ENCODE results near the gene SLC35G4. TPM values are rescaled to one million over a fixed set of nuclear protein-coding genes. Genes with fewer than 3 reads are reported as not detected.
"Not testable (repeated sequence)": the region's sequence is repeated elsewhere in the genome, so short reads cannot be mapped to it uniquely, and the experiment has no call there.

Gene SLC35G4
- not detected for total RNA-seq

- H3K36me3 ChIP-seq, result not testable (repeated sequence)
- 94% methylated on average over 3 of the region's 9 CpGs; no CpG with 5 or more reads in 1 of the 2 donors for WGBS, 2 donors (ENCODE audit: low coverage in 1 of 2)
Measured at GRCh38 chr18:11609488-11609887, at the start of gene SLC35G4. Gene SLC35G4 (plus strand): TSS chr18:11609596. CDS start chr18:11609596, 0 bp downstream.

GRCh38 chr18:11561293-11561692 lies 48.1 kb upstream of the SLC35G4 start:
- Histone ChIP-seq H3K27me3 (peaks cover 9% of the 10 kb centered on the region), H3K9me3 (no peaks in the 10 kb centered on the region), H3K27ac (no peak overlapping the region), H3K4me1 (no peaks in the 10 kb centered on the region), H3K4me3 (no peak overlapping the region), H3K36me3 (no peaks in the 10 kb centered on the region)
- ATAC-seq, result no peak
- 71 to 77% methylated on average over 4 of the region's 4 CpGs for WGBS, 2 donors (ENCODE audit: low coverage in 1 of 2)
- TF ChIP-seq POLR2AphosphoS5 (IDR thresholded peaks at IDR 0.05), result no peak
- TF ChIP-seq, protein P1, sequence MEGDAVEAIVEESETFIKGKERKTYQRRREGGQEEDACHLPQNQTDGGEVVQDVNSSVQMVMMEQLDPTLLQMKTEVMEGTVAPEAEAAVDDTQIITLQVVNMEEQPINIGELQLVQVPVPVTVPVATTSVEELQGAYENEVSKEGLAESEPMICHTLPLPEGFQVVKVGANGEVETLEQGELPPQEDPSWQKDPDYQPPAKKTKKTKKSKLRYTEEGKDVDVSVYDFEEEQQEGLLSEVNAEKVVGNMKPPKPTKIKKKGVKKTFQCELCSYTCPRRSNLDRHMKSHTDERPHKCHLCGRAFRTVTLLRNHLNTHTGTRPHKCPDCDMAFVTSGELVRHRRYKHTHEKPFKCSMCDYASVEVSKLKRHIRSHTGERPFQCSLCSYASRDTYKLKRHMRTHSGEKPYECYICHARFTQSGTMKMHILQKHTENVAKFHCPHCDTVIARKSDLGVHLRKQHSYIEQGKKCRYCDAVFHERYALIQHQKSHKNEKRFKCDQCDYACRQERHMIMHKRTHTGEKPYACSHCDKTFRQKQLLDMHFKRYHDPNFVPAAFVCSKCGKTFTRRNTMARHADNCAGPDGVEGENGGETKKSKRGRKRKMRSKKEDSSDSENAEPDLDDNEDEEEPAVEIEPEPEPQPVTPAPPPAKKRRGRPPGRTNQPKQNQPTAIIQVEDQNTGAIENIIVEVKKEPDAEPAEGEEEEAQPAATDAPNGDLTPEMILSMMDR (IDR thresholded peaks at IDR 0.05), result no peak
- TF ChIP-seq EP300 (IDR thresholded peaks at IDR 0.05), result no peak
- TF ChIP-seq POLR2A (IDR thresholded peaks at IDR 0.05), result no peak

More at GRCh38 chr18:11609488-11609887, at the start of gene SLC35G4:
- ATAC-seq, H3K4me1 ChIP-seq, H3K27me3 ChIP-seq, H3K4me3 ChIP-seq, H3K27ac ChIP-seq: not testable (repeated sequence)
- peaks cover 0 to 12% (median 0%) of the 10 kb centered on the region in 3 donors for H3K9me3 ChIP-seq

DNA sequence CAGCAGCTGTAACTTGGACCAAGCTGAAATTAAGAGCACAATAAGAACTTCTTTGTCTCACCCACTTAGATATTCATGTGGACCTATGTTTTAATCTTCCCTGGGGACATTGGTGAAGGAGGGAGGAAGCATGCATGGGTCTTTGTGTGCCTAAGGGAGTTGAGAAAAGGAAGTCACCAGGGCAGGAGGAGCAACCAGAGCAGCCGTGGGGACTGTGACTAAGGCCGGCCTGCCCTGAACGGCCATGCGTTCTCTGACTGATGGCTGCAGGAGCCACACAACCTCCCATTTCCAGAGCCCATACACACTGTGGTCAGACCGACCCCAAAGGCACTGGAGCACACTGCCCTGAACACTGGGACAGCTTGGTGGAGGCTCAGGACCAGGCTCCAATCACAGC lies 43.7 kb upstream of the SLC35G4 start:
- H3K36me3 ChIP-seq, result no peaks in the 10 kb centered on the region
- no peak overlapping the region for H3K27ac ChIP-seq
- H3K4me1 ChIP-seq, result no peaks in the 10 kb centered on the region
- H3K27me3 ChIP-seq, result peaks cover 7% of the 10 kb centered on the region
- TF ChIP-seq POLR2A (IDR thresholded peaks at IDR 0.05), result no peak
- no peak for TF ChIP-seq POLR2AphosphoS5 (IDR thresholded peaks at IDR 0.05)
- no peaks in the 10 kb centered on the region for H3K9me3 ChIP-seq
- ATAC-seq, result no peak
- WGBS, 2 donors (ENCODE audit: low coverage in 1 of 2), result no CpG with 5 or more reads among the region's 5 CpGs
- no peak overlapping the region for H3K4me3 ChIP-seq

DNA sequence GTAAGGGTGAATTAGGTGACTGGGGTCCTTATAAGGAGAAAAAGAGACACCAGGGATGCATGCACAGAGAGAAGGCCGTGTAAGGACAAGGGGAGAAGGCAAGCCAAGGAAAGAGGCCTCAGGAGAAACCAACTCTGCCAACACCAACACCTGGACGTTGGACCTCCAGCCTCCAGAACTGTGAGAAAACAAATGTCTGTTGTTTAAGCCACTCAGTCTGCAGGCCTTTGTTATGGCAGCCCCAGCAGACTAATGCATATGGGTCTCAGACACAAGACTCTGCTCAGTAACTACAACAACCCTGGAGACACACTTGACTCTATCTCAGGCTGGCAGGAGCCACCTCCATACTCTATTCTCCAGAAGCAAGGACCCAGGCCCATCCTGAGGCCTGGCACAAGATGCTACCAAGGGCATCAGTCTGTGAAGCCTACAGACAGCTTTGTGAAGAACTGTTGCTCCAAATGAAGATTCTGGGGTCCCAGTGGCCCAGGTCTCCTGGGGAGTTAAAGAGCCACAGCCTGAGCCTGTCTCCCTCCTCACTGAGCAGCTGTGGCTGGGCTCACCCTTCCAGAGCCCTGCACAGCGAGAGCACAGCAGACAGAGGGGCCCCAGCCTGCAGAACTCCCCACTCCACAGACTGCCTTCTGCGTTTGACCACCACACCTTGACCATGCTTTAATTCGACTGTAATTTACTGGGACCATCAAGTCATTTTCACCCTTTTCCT lies 43.0 kb upstream of the SLC35G4 start:
- no peaks in the 10 kb centered on the region for H3K4me1 ChIP-seq
- peaks cover 13% of the 10 kb centered on the region for H3K27me3 ChIP-seq
- no peak overlapping the region for H3K4me3 ChIP-seq
- no peak overlapping the region for H3K27ac ChIP-seq
- no peaks in the 10 kb centered on the region for H3K9me3 ChIP-seq
- TF ChIP-seq POLR2AphosphoS5 (IDR thresholded peaks at IDR 0.05) (no peak), EP300 (IDR thresholded peaks at IDR 0.05) (no peak), POLR2A (IDR thresholded peaks at IDR 0.05) (no peak)
- TF ChIP-seq, protein P1 (IDR thresholded peaks at IDR 0.05), result no peak
- ATAC-seq, result no peak
- WGBS, 2 donors (ENCODE audit: low coverage in 1 of 2), result 65 to 87% methylated on average over 4 to 5 of the region's 5 CpGs
- no peaks in the 10 kb centered on the region for H3K36me3 ChIP-seq

GRCh38 chr18:11567396-11567795 lies 42.0 kb upstream of the SLC35G4 start:
- Histone ChIP-seq H3K36me3 (no peaks in the 10 kb centered on the region), H3K27me3 (peaks cover 23% of the 10 kb centered on the region), H3K9me3 (no peaks in the 10 kb centered on the region), H3K27ac (no peak overlapping the region), H3K4me1 (no peaks in the 10 kb centered on the region), H3K4me3 (no peak overlapping the region)
- no peak for ATAC-seq
- WGBS, 2 donors (ENCODE audit: low coverage in 1 of 2), result 40 to 77% methylated on average over 4 to 6 of the region's 7 CpGs
- TF ChIP-seq, protein P1 (IDR thresholded peaks at IDR 0.05), result no peak
- TF ChIP-seq EP300 (IDR thresholded peaks at IDR 0.05) (no peak), POLR2A (IDR thresholded peaks at IDR 0.05) (no peak), POLR2AphosphoS5 (IDR thresholded peaks at IDR 0.05) (no peak)

GRCh38 chr18:11570073-11570588 lies 39.3 kb upstream of the SLC35G4 start:
- H3K36me3 ChIP-seq, result no peaks in the 10 kb centered on the region
- H3K4me1 ChIP-seq, result no peaks in the 10 kb centered on the region
- H3K27me3 ChIP-seq, result peaks cover 23% of the 10 kb centered on the region
- 68 to 80% methylated on average over 1 to 9 of the region's 10 CpGs for WGBS, 2 donors (ENCODE audit: low coverage in 1 of 2)
- no peaks in the 10 kb centered on the region for H3K9me3 ChIP-seq
- H3K27ac ChIP-seq, result no peak overlapping the region
- no peak overlapping the region for H3K4me3 ChIP-seq
- TF ChIP-seq POLR2A (IDR thresholded peaks at IDR 0.05), result no peak
- TF ChIP-seq, protein P1 (IDR thresholded peaks at IDR 0.05), result no peak
- no peak for TF ChIP-seq POLR2AphosphoS5 (IDR thresholded peaks at IDR 0.05)
- no peak for TF ChIP-seq EP300 (IDR thresholded peaks at IDR 0.05)
- ATAC-seq, result no peak

Data from gastroesophageal sphincter (tissue), 4 donors.